Tibial artery (tissue), 4 donors: ENCODE data around the gene KDM4B.

ENCODE experiments used
- DNase-seq, 2 donors: peaks; one replicate each; pipeline ENCODE4 v3.0.0-alpha.2; 2019
- H3K27ac ChIP-seq, 2 donors: fragments of 200-600 bp; sonication (generic) in 1 of 2; 1 replicate in 1 of 2; 2 replicates in 1 of 2; pipeline ENCODE4 v1.5.1; 2018 to 2019; ENCODE audit warnings: mild to moderate bottlenecking in 1 of 2
- H3K27me3 ChIP-seq, 2 donors: fragments of 200-600 bp; sonication (generic) in 1 of 2; one replicate each; pipeline versions ENCODE4 v1.5.1 to v1.6.0; 2016 to 2019
- H3K36me3 ChIP-seq, 3 donors: fragments of 200-600 bp; sonication (generic) in 2 of 3; one replicate each; pipeline ENCODE4 v1.5.1; 2016 to 2019; ENCODE audit warnings: mild to moderate bottlenecking in 2 of 3
- H3K4me1 ChIP-seq, 4 donors: fragments of 200-600 bp; sonication (generic) in 2 of 4; 1 replicate in 3 of 4; 2 replicates in 1 of 4; pipeline ENCODE4 v1.5.1; 2016 to 2019
- H3K4me3 ChIP-seq, 2 donors: fragments of 200-600 bp; sonication (generic) in 1 of 2; 1 replicate in 1 of 2; 2 replicates in 1 of 2; pipeline ENCODE4 v1.5.1; 2018 to 2019; ENCODE audit warnings: mild to moderate bottlenecking in 2 of 2
- H3K9me3 ChIP-seq, 3 donors: fragments of 200-600 bp; sonication (generic) in 1 of 3; one replicate each; pipeline ENCODE4 v1.5.1; 2016 to 2019
- intact Hi-C: fragments of 100-400 bp; cut with DNase I; formaldehyde crosslinking; loops from one replicate; pipeline ENCODE4 v1.15.0; 2023; ENCODE audit warnings: low total_unique reads
- TF ChIP-seq, protein P1 (sequence below), 2 experiments: fragments of 200-600 bp in 1 of 2; fragments of 450-650 bp in 1 of 2; IDR thresholded peaks; one replicate each; pipeline ENCODE4 v1.5.1; 2017 to 2019; ENCODE audit warnings: antibody characterized with exemption in 2 of 2, mild to moderate bottlenecking in 1 of 2, moderate library complexity in 1 of 2

KDM4B gene

DNA sequence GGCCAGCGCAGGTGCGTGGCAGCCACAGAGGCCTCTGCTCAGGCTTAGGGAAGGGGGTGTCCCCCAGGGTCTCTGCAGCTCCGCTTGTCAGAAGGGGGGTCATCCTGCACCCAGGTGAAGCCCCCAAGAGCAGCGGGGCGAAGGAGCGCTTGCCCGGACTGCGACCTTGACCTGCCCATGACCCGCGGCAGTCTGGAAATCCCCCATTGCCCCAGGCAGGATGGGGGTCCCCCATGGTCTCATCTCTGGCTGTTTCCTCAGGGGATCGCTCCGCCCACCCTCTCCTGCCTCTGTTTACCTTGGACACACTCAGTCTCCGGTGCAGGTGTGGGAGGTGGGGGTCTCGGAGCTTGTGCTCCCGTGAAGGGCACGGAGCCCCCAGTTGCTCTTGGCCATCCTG lies 82.7 kb downstream of the KDM4B start:
- no peaks in the 10 kb centered on the region for H3K27me3 ChIP-seq
- H3K36me3 ChIP-seq: peaks cover 0 to 79% (median 43%) of the 10 kb centered on the region in 3 donors
- peaks cover 8 to 32% (median 29%) of the 10 kb centered on the region in 4 donors for H3K4me1 ChIP-seq
- no peak overlapping the region for H3K4me3 ChIP-seq
- DNase-seq: no peak
- no peak overlapping the region for H3K27ac ChIP-seq
- TF ChIP-seq, protein P1, sequence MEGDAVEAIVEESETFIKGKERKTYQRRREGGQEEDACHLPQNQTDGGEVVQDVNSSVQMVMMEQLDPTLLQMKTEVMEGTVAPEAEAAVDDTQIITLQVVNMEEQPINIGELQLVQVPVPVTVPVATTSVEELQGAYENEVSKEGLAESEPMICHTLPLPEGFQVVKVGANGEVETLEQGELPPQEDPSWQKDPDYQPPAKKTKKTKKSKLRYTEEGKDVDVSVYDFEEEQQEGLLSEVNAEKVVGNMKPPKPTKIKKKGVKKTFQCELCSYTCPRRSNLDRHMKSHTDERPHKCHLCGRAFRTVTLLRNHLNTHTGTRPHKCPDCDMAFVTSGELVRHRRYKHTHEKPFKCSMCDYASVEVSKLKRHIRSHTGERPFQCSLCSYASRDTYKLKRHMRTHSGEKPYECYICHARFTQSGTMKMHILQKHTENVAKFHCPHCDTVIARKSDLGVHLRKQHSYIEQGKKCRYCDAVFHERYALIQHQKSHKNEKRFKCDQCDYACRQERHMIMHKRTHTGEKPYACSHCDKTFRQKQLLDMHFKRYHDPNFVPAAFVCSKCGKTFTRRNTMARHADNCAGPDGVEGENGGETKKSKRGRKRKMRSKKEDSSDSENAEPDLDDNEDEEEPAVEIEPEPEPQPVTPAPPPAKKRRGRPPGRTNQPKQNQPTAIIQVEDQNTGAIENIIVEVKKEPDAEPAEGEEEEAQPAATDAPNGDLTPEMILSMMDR (IDR thresholded peaks at IDR 0.05): no peak
- intact Hi-C loops: no loop called here
- no peaks in the 10 kb centered on the region for H3K9me3 ChIP-seq

DNA sequence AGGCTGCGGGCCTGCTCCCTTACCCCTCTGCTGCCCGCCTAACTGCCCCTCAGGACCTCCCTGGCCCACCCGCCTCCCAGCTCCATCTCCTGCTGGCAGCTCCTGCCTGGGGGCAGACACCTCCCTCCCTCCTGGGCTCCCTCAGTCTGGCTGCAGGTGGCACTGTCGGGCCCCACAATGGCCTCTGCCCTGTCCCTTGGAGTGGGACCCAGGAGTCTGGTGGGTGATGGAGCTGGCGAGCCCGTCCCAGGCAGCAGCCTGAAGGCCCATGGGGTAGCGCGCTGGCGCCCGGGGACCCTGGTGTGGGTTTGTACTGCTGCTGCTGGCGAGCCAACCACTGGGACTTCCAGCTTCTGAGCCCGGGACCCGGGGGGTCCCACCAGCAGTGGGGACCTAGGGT lies 83.6 kb downstream of the KDM4B start:
- Histone ChIP-seq H3K4me3 (no peak overlapping the region), H3K27me3 (no peaks in the 10 kb centered on the region), H3K27ac (no peak overlapping the region), H3K4me1 (peaks cover 8 to 23% (median 20%) of the 10 kb centered on the region in 4 donors), H3K36me3 (peaks cover 0 to 83% (median 41%) of the 10 kb centered on the region in 3 donors), H3K9me3 (no peaks in the 10 kb centered on the region)
- TF ChIP-seq, protein P1 (IDR thresholded peaks at IDR 0.05): no peak
- no peak for DNase-seq
- intact Hi-C loops: no loop called here

GRCh38 chr19:5052945-5053485 lies 84.1 kb downstream of the KDM4B start:
- no peak overlapping the region for H3K4me3 ChIP-seq
- TF ChIP-seq, protein P1 (IDR thresholded peaks at IDR 0.05): no peak
- peaks cover 6 to 18% (median 15%) of the 10 kb centered on the region in 4 donors for H3K4me1 ChIP-seq
- intact Hi-C loops: no loop called here
- no peak overlapping the region for H3K27ac ChIP-seq
- no peaks in the 10 kb centered on the region for H3K27me3 ChIP-seq
- DNase-seq: no peak
- no peaks in the 10 kb centered on the region for H3K9me3 ChIP-seq
- peaks cover 0 to 83% (median 38%) of the 10 kb centered on the region in 3 donors for H3K36me3 ChIP-seq

GRCh38 chr19:5053661-5054060 lies 84.7 kb downstream of the KDM4B start:
- intact Hi-C loops: no loop called here
- Histone ChIP-seq H3K27me3 (no peaks in the 10 kb centered on the region), H3K4me3 (no peak overlapping the region), H3K27ac (no peak overlapping the region), H3K4me1 (peaks cover 0 to 11% (median 8%) of the 10 kb centered on the region in 4 donors), H3K36me3 (peaks cover 0 to 86% (median 34%) of the 10 kb centered on the region in 3 donors), H3K9me3 (no peaks in the 10 kb centered on the region)
- TF ChIP-seq, protein P1 (IDR thresholded peaks at IDR 0.05): no peak
- no peak for DNase-seq

- no peak overlapping the region for H3K4me3 ChIP-seq
- no peak overlapping the region for H3K27ac ChIP-seq
- peaks cover 0 to 7% (median 0%) of the 10 kb centered on the region in 4 donors for H3K4me1 ChIP-seq
- no peak for DNase-seq
- intact Hi-C loops: no loop called here
- peaks cover 0 to 92% (median 33%) of the 10 kb centered on the region in 3 donors for H3K36me3 ChIP-seq
- H3K9me3 ChIP-seq: no peaks in the 10 kb centered on the region
- TF ChIP-seq, protein P1 (IDR thresholded peaks at IDR 0.05): no peak
- H3K27me3 ChIP-seq: no peaks in the 10 kb centered on the region
Observed at GRCh38 chr19:5054551-5055456, 85.9 kb downstream of the KDM4B start.
